SU-DHL-6 (cell line): Measurements from ENCODE around the gene ACTR8.
"Not testable (repeated sequence)": the region's sequence is repeated elsewhere in the genome, so short reads cannot be mapped to it uniquely, and the experiment has no call there.

Experiments
- H2AFZ ChIP-seq: fragments of 200-600 bp; sonication (generic); 2 replicates; pipeline ENCODE4 v1.6.1; 2014; ENCODE audit warnings: low read depth, mild to moderate bottlenecking, moderate library complexity, mixed read lengths, antibody characterized with exemption, low read length; ENCODE audit not compliant: severe bottlenecking
- H3F3A ChIP-seq: fragments of 200-600 bp; shearing (Covaris generic); 2 replicates; pipeline ENCODE4 v1.6.0; 2016; ENCODE audit warnings: antibody characterized with exemption, mild to moderate bottlenecking; ENCODE audit not compliant: insufficient read depth
- H3K27ac ChIP-seq: fragments of 200-600 bp; sonication (generic); 2 replicates; pipeline ENCODE4 v1.5.1; 2016; ENCODE audit warnings: low read depth, mild to moderate bottlenecking, low read length, moderate library complexity, mixed read lengths
- H3K27me3 ChIP-seq: fragments of 200-600 bp; sonication (generic), shearing (Covaris generic); 2 replicates; pipeline ENCODE4 v1.6.0; 2014; ENCODE audit warnings: mild to moderate bottlenecking, low read length
- H3K36me3 ChIP-seq: fragments of 200-600 bp; sonication (generic); 2 replicates; pipeline ENCODE4 v1.6.1; 2014; ENCODE audit warnings: mild to moderate bottlenecking, low read length, mixed read lengths
- H3K4me2 ChIP-seq: fragments of 300-600, 200-600 bp; shearing (Covaris generic), sonication (generic); 2 replicates; pipeline ENCODE4 v1.6.0; 2014; ENCODE audit warnings: low read length, low read depth, mild to moderate bottlenecking; ENCODE audit not compliant: poor library complexity, severe bottlenecking
- H3K4me3 ChIP-seq: fragments of 200-600 bp; sonication (generic); 2 replicates; pipeline ENCODE4 v1.5.1; 2014; ENCODE audit warnings: antibody characterized with exemption, low read length, mild to moderate bottlenecking, mixed read lengths; ENCODE audit not compliant: insufficient read depth, poor library complexity, severe bottlenecking
- H3K79me2 ChIP-seq: fragments of 200-600 bp; sonication (generic); 2 replicates; pipeline ENCODE4 v1.6.1; 2014; ENCODE audit warnings: mild to moderate bottlenecking, low read length, moderate library complexity; ENCODE audit not compliant: insufficient read depth
- H3K9ac ChIP-seq: fragments of 200-600 bp; sonication (generic); 2 replicates; pipeline ENCODE4 v1.7.0; 2014; ENCODE audit warnings: mild to moderate bottlenecking, low read length
- H3K9me2 ChIP-seq: fragments of 200-600 bp; sonication (generic); replicated peaks from 2 replicates; pipeline ENCODE4 v1.6.1; 2014; ENCODE audit warnings: low read length; ENCODE audit not compliant: insufficient read depth
- H3K9me3 ChIP-seq: fragments of 200-600 bp; sonication (generic); 2 replicates; pipeline ENCODE4 v1.6.1; 2014; ENCODE audit warnings: low read length, mixed read lengths; ENCODE audit not compliant: insufficient read depth
- H4K20me1 ChIP-seq: fragments of 200-600 bp; sonication (generic); 2 replicates; pipeline ENCODE4 v1.6.1; 2014; ENCODE audit warnings: low read depth, mild to moderate bottlenecking, antibody characterized with exemption, low read length, moderate library complexity, mixed read lengths
- CTCF ChIP-seq: fragments of 200-600 bp; sonication (generic); IDR thresholded peaks from one replicate; pipeline ENCODE4 v1.5.1; 2017; ENCODE audit warnings: antibody characterized with exemption, mild to moderate bottlenecking, low read length, moderate library complexity; ENCODE audit not compliant: insufficient read depth, poor library complexity, severe bottlenecking
- EZH2phosphoT487 ChIP-seq: fragments of 200-600 bp; sonication (generic), shearing (Covaris generic); conservative IDR thresholded peaks from 2 replicates; pipeline ENCODE4 v1.6.1; 2018; ENCODE audit warnings: mild to moderate bottlenecking, antibody characterized with exemption, low read length, moderate library complexity, mixed read lengths

ACTR8 gene

GRCh38 chr3:53881691-53882593 lies at the start of gene ACTR8:
Gene ACTR8 (minus strand): TSS chr3:53882152. CDS start chr3:53882101, 51 bp downstream.
- H3K4me2 ChIP-seq = peak within 1 kb of the TSS; percentile 87
- H2AFZ ChIP-seq = peak within 1 kb of the TSS; percentile 75
- peaks cover 43% of the 10 kb centered on the region; the same call in 1 of the 2 replicates for H3K36me3 ChIP-seq
- no peaks in the 10 kb centered on the region for H4K20me1 ChIP-seq
- TF ChIP-seq CTCF = no peak
- no peak for TF ChIP-seq EZH2phosphoT487
- peaks cover 12% of the 10 kb centered on the region for H3K79me2 ChIP-seq
- H3K4me3 ChIP-seq = peak within 1 kb of the TSS; percentile 95
- no peaks in the 10 kb centered on the region for H3K9me3 ChIP-seq
- H3K27me3 ChIP-seq = no peaks in the 10 kb centered on the region
- H3K9me2 ChIP-seq = no peaks in the 10 kb centered on the region
- peak within 1 kb of the TSS; percentile 67 for H3K27ac ChIP-seq
- peak within 1 kb of the TSS; percentile 86 for H3K9ac ChIP-seq
- peaks cover 14% of the 10 kb centered on the region for H3F3A ChIP-seq

GRCh38 chr3:53927208-53927872 lies 45.4 kb upstream of the ACTR8 start:
- H3K79me2 ChIP-seq, H3F3A ChIP-seq, H2AFZ ChIP-seq, H3K9ac ChIP-seq, H3K9me2 ChIP-seq, H3K9me3 ChIP-seq, H3K36me3 ChIP-seq, H4K20me1 ChIP-seq, H3K4me3 ChIP-seq, H3K27me3 ChIP-seq, H3K27ac ChIP-seq, H3K4me2 ChIP-seq: not testable (repeated sequence)

- TF ChIP-seq EZH2phosphoT487 = no peak
- peak; percentile 37 for TF ChIP-seq CTCF
- Histone ChIP-seq H3K9me3 (no peaks in the 10 kb centered on the region), H3K27me3 (no peaks in the 10 kb centered on the region)
Observed at GRCh38 chr3:53921296-53921695, 39.3 kb upstream of the ACTR8 start.

GRCh38 chr3:53919741-53920140 lies 37.8 kb upstream of the ACTR8 start:
- Histone ChIP-seq H2AFZ (no peak overlapping the region), H3K36me3 (no peaks in the 10 kb centered on the region), H3K27ac (no peak overlapping the region), H3F3A (no peaks in the 10 kb centered on the region), H3K4me3 (no peak overlapping the region), H3K79me2 (no peaks in the 10 kb centered on the region), H3K9ac (no peak overlapping the region), H3K9me3 (no peaks in the 10 kb centered on the region), H3K9me2 (no peaks in the 10 kb centered on the region), H4K20me1 (0 out of 2 replicates have a peak, but pooled peaks cover 2% of the 10 kb centered on the region), H3K27me3 (no peaks in the 10 kb centered on the region), H3K4me2 (no peak overlapping the region)
- TF ChIP-seq CTCF (no peak), EZH2phosphoT487 (no peak)

More at GRCh38 chr3:53921296-53921695, 39.3 kb upstream of the ACTR8 start:
- Histone ChIP-seq H3K9ac (no peak overlapping the region), H3F3A (no peaks in the 10 kb centered on the region), H3K4me2 (no peak overlapping the region), H4K20me1 (0 out of 2 replicates have a peak, but pooled peaks cover 2% of the 10 kb centered on the region), H2AFZ (no peak overlapping the region), H3K36me3 (no peaks in the 10 kb centered on the region), H3K9me2 (no peaks in the 10 kb centered on the region), H3K4me3 (no peak overlapping the region), H3K27ac (no peak overlapping the region), H3K79me2 (no peaks in the 10 kb centered on the region)
